ENCODE data around the gene RXRB. TPM values are rescaled to one million over a fixed set of nuclear protein-coding genes. Genes with fewer than 3 reads are reported as not detected.

The RXRB gene
- total and polyA plus RNA-seq, 2 of the 13 experiments (the other 11 are each of a cell fraction or from before 2014, with no cell fraction given) = 26.7 to 55.7 TPM

DNA sequence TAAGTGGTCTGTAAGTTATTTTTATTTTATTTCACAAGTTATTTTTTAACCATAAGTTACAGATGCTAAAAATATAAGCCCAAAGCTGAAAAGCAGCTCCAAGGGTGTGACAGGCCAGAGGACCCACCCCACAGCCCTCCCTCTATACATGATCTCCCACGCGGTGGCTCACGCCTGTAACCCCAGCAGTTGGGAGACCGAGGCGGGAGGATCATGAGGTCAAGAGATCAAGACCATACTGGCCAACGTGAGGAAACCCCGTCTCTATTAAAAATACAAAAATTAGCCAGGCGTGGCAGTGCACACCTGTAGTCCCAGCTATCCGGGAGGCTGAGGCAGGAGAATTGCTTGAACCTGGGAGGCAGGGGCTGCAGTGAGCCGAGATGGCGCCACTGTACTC, 40.4 kb downstream of the RXRB start:
- ChIA-PET CTCF (ENCODE audit: low intra/inter-chr PET ratio, low total read pairs) (interaction anchor here (2.1 kb wide), 1 partner anchor 37 kb away, joined by 11 read pairs; no protein-coding TSS in a partner anchor), POLR2A (interaction anchor here (1.2 to 3.7 kb wide), 2 partner anchors 38 to 89 kb away, joined by 6 to 23 read pairs; no protein-coding TSS in a partner anchor)
- H3K9me3 ChIP-seq (ENCODE audit: low read length) = no peaks in the 10 kb centered on the region
- DNase-seq (ENCODE audit: low spot score) (no peak), FAIRE-seq (no peak), ATAC-seq (no peak)
- H4K20me1 ChIP-seq (ENCODE audit: insufficient read depth, low read length) = no peaks in the 10 kb centered on the region
- intact Hi-C loops (cut with micrococcal nuclease; ENCODE audit: unreplicated experiment) = loop anchor here (2.0 kb wide), 1 partner anchor 89 kb away; no protein-coding TSS in a partner anchor
- H3K4me1 ChIP-seq (ENCODE audit: insufficient read depth, low read length) = peaks cover 52% of the 10 kb centered on the region
- H3K36me3 ChIP-seq (replicated peaks in 1 of 2; ENCODE audit: control insufficient read depth in 1 of 2, insufficient read depth in 2 of 2, low read length in 2 of 2) = no peaks in the 10 kb centered on the region
- no peak overlapping the region for H3K9ac ChIP-seq (ENCODE audit: insufficient read depth, low read depth, low read length)
- no TSS peak for BruUV-seq (replicated peaks)
- 69% methylated on average over 11 of the region's 11 CpGs for WGBS (ENCODE audit: low lambda C conversion rate)
- in situ Hi-C loops (cut with HindIII; ENCODE audit: extremely low pct_ligation_motif_present, low pct_unique_long_range_greater_than_20kb) = loop anchor here (5.0 to 10.0 kb wide), 2 partner anchors 87 to 145 kb away; no protein-coding TSS in a partner anchor
- H3K4me3 ChIP-seq (replicated peaks in 1 of 3; ENCODE audit: insufficient read depth in 1 of 3, low read depth in 2 of 3, low read length in 3 of 3) = no peak overlapping the region
- H2AFZ ChIP-seq (ENCODE audit: low read length) = no peak overlapping the region
- no peaks in the 10 kb centered on the region for H3K79me2 ChIP-seq (ENCODE audit: insufficient read depth, low read length)
- H3K27ac ChIP-seq (ENCODE audit: extremely low read length, insufficient read depth, low read length) = no peak overlapping the region
- H3K4me2 ChIP-seq (ENCODE audit: low read depth, low read length) = no peak overlapping the region
- H3K27me3 ChIP-seq (ENCODE audit: control insufficient read depth in 1 of 2, insufficient read depth in 2 of 2, low read length in 2 of 2) = peaks cover 6 to 20% of the 10 kb centered on the region in 2 experiments; a peak in 4 of 5 replicates
- TF ChIP-seq, protein P1, sequence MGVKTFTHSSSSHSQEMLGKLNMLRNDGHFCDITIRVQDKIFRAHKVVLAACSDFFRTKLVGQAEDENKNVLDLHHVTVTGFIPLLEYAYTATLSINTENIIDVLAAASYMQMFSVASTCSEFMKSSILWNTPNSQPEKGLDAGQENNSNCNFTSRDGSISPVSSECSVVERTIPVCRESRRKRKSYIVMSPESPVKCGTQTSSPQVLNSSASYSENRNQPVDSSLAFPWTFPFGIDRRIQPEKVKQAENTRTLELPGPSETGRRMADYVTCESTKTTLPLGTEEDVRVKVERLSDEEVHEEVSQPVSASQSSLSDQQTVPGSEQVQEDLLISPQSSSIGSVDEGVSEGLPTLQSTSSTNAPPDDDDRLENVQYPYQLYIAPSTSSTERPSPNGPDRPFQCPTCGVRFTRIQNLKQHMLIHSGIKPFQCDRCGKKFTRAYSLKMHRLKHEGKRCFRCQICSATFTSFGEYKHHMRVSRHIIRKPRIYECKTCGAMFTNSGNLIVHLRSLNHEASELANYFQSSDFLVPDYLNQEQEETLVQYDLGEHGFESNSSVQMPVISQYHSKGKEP (CRISPR knock-in tag; IDR thresholded peaks at IDR 0.05) = no peak
- no peak for TF ChIP-seq ZMYM4 (CRISPR knock-in tag; IDR thresholded peaks at IDR 0.05)
- TF ChIP-seq RBAK (CRISPR knock-in tag; IDR thresholded peaks at IDR 0.05) = no peak
- TF ChIP-seq, protein P2, sequence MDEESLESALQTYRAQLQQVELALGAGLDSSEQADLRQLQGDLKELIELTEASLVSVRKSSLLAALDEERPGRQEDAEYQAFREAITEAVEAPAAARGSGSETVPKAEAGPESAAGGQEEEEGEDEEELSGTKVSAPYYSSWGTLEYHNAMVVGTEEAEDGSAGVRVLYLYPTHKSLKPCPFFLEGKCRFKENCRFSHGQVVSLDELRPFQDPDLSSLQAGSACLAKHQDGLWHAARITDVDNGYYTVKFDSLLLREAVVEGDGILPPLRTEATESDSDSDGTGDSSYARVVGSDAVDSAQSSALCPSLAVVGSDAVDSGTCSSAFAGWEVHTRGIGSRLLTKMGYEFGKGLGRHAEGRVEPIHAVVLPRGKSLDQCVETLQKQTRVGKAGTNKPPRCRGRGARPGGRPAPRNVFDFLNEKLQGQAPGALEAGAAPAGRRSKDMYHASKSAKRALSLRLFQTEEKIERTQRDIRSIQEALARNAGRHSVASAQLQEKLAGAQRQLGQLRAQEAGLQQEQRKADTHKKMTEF (CRISPR knock-in tag; IDR thresholded peaks at IDR 0.05) = no peak
- TF ChIP-seq, protein P3, sequence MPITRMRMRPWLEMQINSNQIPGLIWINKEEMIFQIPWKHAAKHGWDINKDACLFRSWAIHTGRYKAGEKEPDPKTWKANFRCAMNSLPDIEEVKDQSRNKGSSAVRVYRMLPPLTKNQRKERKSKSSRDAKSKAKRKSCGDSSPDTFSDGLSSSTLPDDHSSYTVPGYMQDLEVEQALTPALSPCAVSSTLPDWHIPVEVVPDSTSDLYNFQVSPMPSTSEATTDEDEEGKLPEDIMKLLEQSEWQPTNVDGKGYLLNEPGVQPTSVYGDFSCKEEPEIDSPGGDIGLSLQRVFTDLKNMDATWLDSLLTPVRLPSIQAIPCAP (CRISPR knock-in tag; IDR thresholded peaks at IDR 0.05; ENCODE audit: low read depth) = no peak
- TF ChIP-seq NR2C2 (CRISPR knock-in tag; IDR thresholded peaks at IDR 0.05; ENCODE audit: borderline replicate concordance) = no peak
- no peak for TF ChIP-seq SSRP1 (CRISPR knock-in tag; IDR thresholded peaks at IDR 0.05)
- TF ChIP-seq ZNF782 (CRISPR knock-in tag; IDR thresholded peaks at IDR 0.05; ENCODE audit: borderline replicate concordance) = no peak
- TF ChIP-seq, protein P4, sequence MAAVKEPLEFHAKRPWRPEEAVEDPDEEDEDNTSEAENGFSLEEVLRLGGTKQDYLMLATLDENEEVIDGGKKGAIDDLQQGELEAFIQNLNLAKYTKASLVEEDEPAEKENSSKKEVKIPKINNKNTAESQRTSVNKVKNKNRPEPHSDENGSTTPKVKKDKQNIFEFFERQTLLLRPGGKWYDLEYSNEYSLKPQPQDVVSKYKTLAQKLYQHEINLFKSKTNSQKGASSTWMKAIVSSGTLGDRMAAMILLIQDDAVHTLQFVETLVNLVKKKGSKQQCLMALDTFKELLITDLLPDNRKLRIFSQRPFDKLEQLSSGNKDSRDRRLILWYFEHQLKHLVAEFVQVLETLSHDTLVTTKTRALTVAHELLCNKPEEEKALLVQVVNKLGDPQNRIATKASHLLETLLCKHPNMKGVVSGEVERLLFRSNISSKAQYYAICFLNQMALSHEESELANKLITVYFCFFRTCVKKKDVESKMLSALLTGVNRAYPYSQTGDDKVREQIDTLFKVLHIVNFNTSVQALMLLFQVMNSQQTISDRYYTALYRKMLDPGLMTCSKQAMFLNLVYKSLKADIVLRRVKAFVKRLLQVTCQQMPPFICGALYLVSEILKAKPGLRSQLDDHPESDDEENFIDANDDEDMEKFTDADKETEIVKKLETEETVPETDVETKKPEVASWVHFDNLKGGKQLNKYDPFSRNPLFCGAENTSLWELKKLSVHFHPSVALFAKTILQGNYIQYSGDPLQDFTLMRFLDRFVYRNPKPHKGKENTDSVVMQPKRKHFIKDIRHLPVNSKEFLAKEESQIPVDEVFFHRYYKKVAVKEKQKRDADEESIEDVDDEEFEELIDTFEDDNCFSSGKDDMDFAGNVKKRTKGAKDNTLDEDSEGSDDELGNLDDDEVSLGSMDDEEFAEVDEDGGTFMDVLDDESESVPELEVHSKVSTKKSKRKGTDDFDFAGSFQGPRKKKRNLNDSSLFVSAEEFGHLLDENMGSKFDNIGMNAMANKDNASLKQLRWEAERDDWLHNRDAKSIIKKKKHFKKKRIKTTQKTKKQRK (IDR thresholded peaks at IDR 0.05; ENCODE audit: low read length) = no peak
- no peak for TF ChIP-seq NFIC (IDR thresholded peaks at IDR 0.05; ENCODE audit: low read length)
- no peak for TF ChIP-seq TBP (CRISPR knock-in tag; IDR thresholded peaks at IDR 0.05)
- no peak for TF ChIP-seq CBX1 (IDR thresholded peaks at IDR 0.05; ENCODE audit: low read depth)
- no peak for TF ChIP-seq TCF7L2 (IDR thresholded peaks at IDR 0.05; ENCODE audit: low read depth, low read length)
- TF ChIP-seq, protein P5, sequence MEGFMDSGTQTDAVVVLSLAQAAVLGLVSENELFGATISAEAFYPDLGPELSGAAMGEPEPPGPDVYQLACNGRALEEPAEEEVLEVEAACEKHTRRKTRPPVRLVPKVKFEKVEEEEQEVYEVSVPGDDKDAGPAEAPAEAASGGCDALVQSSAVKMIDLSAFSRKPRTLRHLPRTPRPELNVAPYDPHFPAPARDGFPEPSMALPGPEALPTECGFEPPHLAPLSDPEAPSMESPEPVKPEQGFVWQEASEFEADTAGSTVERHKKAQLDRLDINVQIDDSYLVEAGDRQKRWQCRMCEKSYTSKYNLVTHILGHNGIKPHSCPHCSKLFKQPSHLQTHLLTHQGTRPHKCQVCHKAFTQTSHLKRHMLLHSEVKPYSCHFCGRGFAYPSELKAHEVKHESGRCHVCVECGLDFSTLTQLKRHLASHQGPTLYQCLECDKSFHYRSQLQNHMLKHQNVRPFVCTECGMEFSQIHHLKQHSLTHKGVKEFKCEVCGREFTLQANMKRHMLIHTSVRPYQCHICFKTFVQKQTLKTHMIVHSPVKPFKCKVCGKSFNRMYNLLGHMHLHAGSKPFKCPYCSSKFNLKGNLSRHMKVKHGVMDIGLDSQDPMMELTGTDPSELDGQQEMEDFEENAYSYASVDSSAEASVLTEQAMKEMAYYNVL (CRISPR knock-in tag; IDR thresholded peaks at IDR 0.05; ENCODE audit: borderline replicate concordance) = no peak
- TF ChIP-seq ZNF354B (CRISPR knock-in tag; IDR thresholded peaks at IDR 0.05) = no peak
- no peak for TF ChIP-seq DR1 (CRISPR knock-in tag; IDR thresholded peaks at IDR 0.05)
- TF ChIP-seq ELF1 (CRISPR knock-in tag; IDR thresholded peaks at IDR 0.05) = no peak
